Loucy (cell line): ENCODE measurements around the gene ASPA.

Experiments
- EZH2phosphoT487 ChIP-seq: fragments of 200-600 bp; IDR thresholded peaks from 2 replicates; pipeline ENCODE4 v1.6.1; 2018; ENCODE audit warnings: antibody characterized with exemption, mild to moderate bottlenecking, moderate library complexity, borderline replicate concordance
- TF ChIP-seq, protein P1 (sequence below): fragments of 200-600 bp; sonication (generic); conservative IDR thresholded peaks from 2 replicates; pipeline ENCODE4 v1.5.1; 2014; ENCODE audit warnings: mild to moderate bottlenecking, antibody characterized with exemption, low read length

DNA sequence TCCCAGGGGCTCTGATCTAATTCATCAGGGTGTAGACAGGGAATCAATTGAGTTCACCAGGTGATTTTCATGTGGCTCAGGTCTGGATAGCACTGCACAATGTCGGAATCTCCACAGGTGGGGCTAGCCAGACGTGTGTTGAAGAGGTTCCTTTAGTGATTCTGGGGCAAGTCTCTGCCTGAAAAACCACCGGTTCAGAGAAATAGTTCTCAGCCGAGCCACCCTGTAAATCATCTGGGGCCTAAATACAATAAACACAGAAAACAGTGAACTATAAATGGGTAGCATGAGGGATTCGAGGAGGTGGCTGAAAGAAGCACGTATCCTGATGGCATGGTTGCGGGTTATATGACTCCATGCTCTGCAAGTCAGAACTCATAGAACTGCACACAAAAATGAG is 21.3 kb downstream of the ASPA start:
- TF ChIP-seq EZH2phosphoT487 = no peak
- TF ChIP-seq, protein P1, sequence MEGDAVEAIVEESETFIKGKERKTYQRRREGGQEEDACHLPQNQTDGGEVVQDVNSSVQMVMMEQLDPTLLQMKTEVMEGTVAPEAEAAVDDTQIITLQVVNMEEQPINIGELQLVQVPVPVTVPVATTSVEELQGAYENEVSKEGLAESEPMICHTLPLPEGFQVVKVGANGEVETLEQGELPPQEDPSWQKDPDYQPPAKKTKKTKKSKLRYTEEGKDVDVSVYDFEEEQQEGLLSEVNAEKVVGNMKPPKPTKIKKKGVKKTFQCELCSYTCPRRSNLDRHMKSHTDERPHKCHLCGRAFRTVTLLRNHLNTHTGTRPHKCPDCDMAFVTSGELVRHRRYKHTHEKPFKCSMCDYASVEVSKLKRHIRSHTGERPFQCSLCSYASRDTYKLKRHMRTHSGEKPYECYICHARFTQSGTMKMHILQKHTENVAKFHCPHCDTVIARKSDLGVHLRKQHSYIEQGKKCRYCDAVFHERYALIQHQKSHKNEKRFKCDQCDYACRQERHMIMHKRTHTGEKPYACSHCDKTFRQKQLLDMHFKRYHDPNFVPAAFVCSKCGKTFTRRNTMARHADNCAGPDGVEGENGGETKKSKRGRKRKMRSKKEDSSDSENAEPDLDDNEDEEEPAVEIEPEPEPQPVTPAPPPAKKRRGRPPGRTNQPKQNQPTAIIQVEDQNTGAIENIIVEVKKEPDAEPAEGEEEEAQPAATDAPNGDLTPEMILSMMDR = no peak
